Measurements from ENCODE around the gene TMEM272. TPM values are rescaled to one million over a fixed set of nuclear protein-coding genes. Genes with fewer than 3 reads are reported as not detected.
A peak's percentile ranks its signal among the peaks of the same experiment; 100 is the strongest.

Gene TMEM272
- total RNA-seq, 1 experiment from 2014 or later = 0.14 TPM

DNA sequence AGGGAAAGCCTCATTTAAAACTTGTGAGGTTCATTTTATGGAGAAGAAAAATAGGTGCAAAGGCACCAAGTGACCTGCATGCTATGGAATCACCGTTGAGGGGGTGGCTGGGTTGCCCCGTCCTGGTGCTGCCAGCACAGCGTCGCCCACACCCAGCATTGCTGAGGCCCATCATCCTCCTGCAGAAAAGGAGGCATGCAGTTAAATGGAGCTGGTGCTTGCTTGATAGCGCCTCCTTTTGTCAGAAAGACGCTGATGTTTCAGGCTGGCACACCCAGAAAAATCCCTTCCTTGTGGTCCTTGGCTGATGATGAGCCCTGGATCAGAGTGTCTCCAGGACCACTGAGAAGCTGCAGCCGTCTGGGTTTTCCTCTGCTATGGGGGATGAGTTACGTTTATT lies 77.9 kb downstream of the TMEM272 start:
- Mint-ChIP-seq H3K27ac (ENCODE audit: unreplicated experiment) (no peak overlapping the region), H3K27me3 (ENCODE audit: insufficient read depth, unreplicated experiment) (no peaks in the 10 kb centered on the region), H3K9me3 (ENCODE audit: unreplicated experiment) (no peaks in the 10 kb centered on the region), H3K36me3 (ENCODE audit: insufficient read depth, unreplicated experiment) (peaks cover 6% of the 10 kb centered on the region), H3K4me1 (ENCODE audit: low read depth, unreplicated experiment) (peaks cover 7% of the 10 kb centered on the region), H3K4me3 (ENCODE audit: unreplicated experiment) (no peak overlapping the region)
- intact Hi-C loops (cut with micrococcal nuclease; ENCODE audit: unreplicated experiment) = no loop called here
- ChIA-PET CTCF (no interaction called here), POLR2A (no interaction called here)
- TF ChIP-seq CTCF (IDR thresholded peaks at IDR 0.05; ENCODE audit: insufficient read depth in 1 of 2, low read depth in 1 of 2, low read length in 1 of 2, severe bottlenecking in 1 of 2, unreplicated experiment in 1 of 2) = no peak
- no TSS peak for BruUV-seq (replicated peaks)
- H3K4me1 ChIP-seq = peaks cover 5% of the 10 kb centered on the region
- no peak for DNase-seq
- no peak overlapping the region for H3K4me3 ChIP-seq (ENCODE audit: low read depth, low read length)
- no peaks in the 10 kb centered on the region for H3K36me3 ChIP-seq (ENCODE audit: control insufficient read depth, insufficient read depth, low read length)
- no peaks in the 10 kb centered on the region for H3K9me3 ChIP-seq
- no peaks in the 10 kb centered on the region for H3K27me3 ChIP-seq (replicated peaks; ENCODE audit: control insufficient read depth, insufficient read depth, low read length)

GRCh38 chr13:51765142-51765515 lies 79.8 kb downstream of the TMEM272 start:
- CTCF ChIA-PET = no interaction called here
- DNase-seq = no peak
- Histone ChIP-seq H3K27me3 (replicated peaks; ENCODE audit: control insufficient read depth, insufficient read depth, low read length) (no peaks in the 10 kb centered on the region), H3K4me3 (ENCODE audit: low read depth, low read length) (no peak overlapping the region), H3K9me3 (no peaks in the 10 kb centered on the region), H3K36me3 (ENCODE audit: control insufficient read depth, insufficient read depth, low read length) (no peaks in the 10 kb centered on the region), H3K4me1 (peaks cover 5% of the 10 kb centered on the region)
- POLR2A ChIA-PET = no interaction called here
- peaks cover 7% of the 10 kb centered on the region for H3K4me1 Mint-ChIP-seq (ENCODE audit: low read depth, unreplicated experiment)
- no peaks in the 10 kb centered on the region for H3K9me3 Mint-ChIP-seq (ENCODE audit: unreplicated experiment)
- intact Hi-C loops (cut with micrococcal nuclease; ENCODE audit: unreplicated experiment) = no loop called here
- H3K27me3 Mint-ChIP-seq (ENCODE audit: insufficient read depth, unreplicated experiment) = no peaks in the 10 kb centered on the region
- TF ChIP-seq CTCF (IDR thresholded peaks at IDR 0.05; ENCODE audit: insufficient read depth in 1 of 2, low read depth in 1 of 2, low read length in 1 of 2, severe bottlenecking in 1 of 2, unreplicated experiment in 1 of 2) = no peak
- H3K36me3 Mint-ChIP-seq (ENCODE audit: insufficient read depth, unreplicated experiment) = peaks cover 12% of the 10 kb centered on the region
- BruUV-seq (replicated peaks) = no TSS peak
- no peak overlapping the region for H3K4me3 Mint-ChIP-seq (ENCODE audit: unreplicated experiment)
- no peak overlapping the region for H3K27ac Mint-ChIP-seq (ENCODE audit: unreplicated experiment)

DNA sequence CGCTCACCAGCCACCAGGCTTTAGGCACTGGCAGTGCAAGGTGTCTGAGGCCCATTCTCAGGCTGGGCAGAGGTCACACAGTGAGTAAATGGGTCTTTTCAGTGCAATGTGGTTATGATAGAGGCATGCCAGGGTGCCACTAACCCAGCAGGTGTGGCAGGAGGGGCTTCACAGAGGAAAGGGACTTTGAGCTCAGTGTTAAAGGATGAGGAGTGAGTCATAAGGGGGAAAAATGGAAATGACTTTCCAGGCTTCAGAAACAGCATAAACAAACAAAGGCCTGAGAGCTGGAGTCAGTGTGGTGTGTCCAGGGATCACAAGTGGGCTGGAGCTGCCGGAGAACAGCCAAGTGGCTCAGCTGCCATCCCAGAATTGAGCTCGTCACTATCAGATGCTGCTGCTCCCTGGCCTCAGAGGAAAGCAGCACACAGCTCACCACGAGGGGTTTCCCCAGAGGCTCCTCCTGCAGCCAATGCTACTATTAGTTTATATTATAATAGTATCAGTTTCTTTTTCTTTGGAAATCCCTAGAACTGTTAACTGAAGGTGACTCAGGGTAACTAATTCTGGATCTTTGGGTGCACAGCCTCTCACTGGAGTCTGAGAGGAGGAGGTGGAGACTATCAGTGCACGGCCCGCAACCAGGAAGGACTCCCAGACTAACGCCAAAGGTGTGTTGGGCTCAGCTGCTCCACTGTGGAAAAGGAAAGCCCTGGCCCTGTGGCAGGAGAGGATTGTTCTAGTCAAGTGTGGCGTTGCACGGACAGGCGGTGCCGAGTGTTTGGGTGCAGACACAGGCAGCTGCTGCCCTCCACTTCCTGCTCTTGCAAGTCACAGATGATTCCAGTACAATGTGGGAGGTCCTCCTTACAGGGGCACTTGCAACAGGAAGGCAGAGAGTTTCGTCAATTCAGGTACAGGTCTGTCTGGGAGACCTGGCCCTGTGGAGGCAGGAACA lies 80.5 kb downstream of the TMEM272 start:
- TF ChIP-seq CTCF (IDR thresholded peaks at IDR 0.05; ENCODE audit: insufficient read depth in 1 of 2, low read depth in 1 of 2, low read length in 1 of 2, severe bottlenecking in 1 of 2, unreplicated experiment in 1 of 2) = no peak
- DNase-seq = no peak
- no peaks in the 10 kb centered on the region for H3K36me3 ChIP-seq (ENCODE audit: control insufficient read depth, insufficient read depth, low read length)
- no peak overlapping the region for H3K4me3 ChIP-seq (ENCODE audit: low read depth, low read length)
- H3K27ac Mint-ChIP-seq (ENCODE audit: unreplicated experiment) = peak overlapping the region; percentile 18
- H3K36me3 Mint-ChIP-seq (ENCODE audit: insufficient read depth, unreplicated experiment) = peaks cover 12% of the 10 kb centered on the region
- POLR2A ChIA-PET = interaction anchor here (1.1 kb wide), 1 partner anchor 311 kb away, joined by 3 read pairs; no protein-coding TSS in a partner anchor
- H3K9me3 Mint-ChIP-seq (ENCODE audit: unreplicated experiment) = no peaks in the 10 kb centered on the region
- no peak overlapping the region for H3K4me3 Mint-ChIP-seq (ENCODE audit: unreplicated experiment)
- peaks cover 5% of the 10 kb centered on the region for H3K4me1 ChIP-seq
- intact Hi-C loops (cut with micrococcal nuclease; ENCODE audit: unreplicated experiment) = no loop called here
- H3K27me3 ChIP-seq (replicated peaks; ENCODE audit: control insufficient read depth, insufficient read depth, low read length) = no peaks in the 10 kb centered on the region
- H3K9me3 ChIP-seq = no peaks in the 10 kb centered on the region
- CTCF ChIA-PET = interaction anchor here (0.6 to 1.0 kb wide), 2 partner anchors 319 to 330 kb away, joined by 3 read pairs; no protein-coding TSS in a partner anchor
- peaks cover 7% of the 10 kb centered on the region for H3K4me1 Mint-ChIP-seq (ENCODE audit: low read depth, unreplicated experiment)
- no peaks in the 10 kb centered on the region for H3K27me3 Mint-ChIP-seq (ENCODE audit: insufficient read depth, unreplicated experiment)
- no TSS peak for BruUV-seq (replicated peaks)
